Measurements from ENCODE around the gene PFDN1.

The PFDN1 gene

GRCh38 chr5:140250386-140250785 is 52.5 kb downstream of the PFDN1 start:
- DNase-seq (ENCODE audit: low spot score), result no peak
- TF ChIP-seq, protein P1, sequence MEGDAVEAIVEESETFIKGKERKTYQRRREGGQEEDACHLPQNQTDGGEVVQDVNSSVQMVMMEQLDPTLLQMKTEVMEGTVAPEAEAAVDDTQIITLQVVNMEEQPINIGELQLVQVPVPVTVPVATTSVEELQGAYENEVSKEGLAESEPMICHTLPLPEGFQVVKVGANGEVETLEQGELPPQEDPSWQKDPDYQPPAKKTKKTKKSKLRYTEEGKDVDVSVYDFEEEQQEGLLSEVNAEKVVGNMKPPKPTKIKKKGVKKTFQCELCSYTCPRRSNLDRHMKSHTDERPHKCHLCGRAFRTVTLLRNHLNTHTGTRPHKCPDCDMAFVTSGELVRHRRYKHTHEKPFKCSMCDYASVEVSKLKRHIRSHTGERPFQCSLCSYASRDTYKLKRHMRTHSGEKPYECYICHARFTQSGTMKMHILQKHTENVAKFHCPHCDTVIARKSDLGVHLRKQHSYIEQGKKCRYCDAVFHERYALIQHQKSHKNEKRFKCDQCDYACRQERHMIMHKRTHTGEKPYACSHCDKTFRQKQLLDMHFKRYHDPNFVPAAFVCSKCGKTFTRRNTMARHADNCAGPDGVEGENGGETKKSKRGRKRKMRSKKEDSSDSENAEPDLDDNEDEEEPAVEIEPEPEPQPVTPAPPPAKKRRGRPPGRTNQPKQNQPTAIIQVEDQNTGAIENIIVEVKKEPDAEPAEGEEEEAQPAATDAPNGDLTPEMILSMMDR (IDR thresholded peaks at IDR 0.05; ENCODE audit: extremely low read depth, missing control alignments), result no peak

DNA sequence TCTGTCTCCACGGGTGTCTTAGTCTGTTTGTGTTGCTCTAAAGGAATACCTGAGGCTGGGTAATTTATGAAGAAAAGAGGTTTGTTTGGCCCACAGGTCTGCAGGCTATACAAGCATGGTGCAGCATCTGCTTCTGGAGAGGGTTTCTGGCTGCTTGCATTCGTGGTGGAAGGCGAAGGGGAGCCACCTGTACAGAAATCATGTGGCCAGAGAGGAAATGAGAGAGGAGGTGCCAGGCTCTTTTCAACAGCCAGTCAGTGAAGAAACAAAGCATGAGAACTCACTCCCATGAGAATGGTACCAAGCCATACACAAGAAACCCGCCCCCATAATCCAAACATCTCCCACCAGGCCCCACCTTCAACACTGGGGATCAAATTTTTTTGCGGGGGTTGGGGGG is 53.4 kb downstream of the PFDN1 start:
- TF ChIP-seq, protein P1 (IDR thresholded peaks at IDR 0.05; ENCODE audit: extremely low read depth, missing control alignments), result no peak
- DNase-seq (ENCODE audit: low spot score), result no peak

DNA sequence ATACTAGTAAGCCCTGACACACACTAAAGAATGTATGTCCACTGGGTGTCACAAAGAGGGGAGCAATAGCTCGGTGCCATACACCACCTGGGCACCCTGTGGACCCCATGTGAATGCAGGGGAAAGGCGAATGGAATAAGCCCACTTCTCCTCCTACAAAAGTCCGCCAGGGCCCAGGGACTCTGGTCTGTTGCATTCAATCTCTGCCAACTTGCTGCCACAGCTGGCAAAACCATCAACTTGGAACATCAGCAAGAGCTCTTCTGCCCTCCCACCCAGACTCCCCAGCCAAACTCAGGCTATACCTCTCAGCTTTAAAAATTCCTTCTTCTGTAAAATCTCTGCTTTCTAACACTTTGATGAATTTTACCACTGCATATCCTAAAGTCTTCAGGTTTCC is 54.5 kb downstream of the PFDN1 start:
- TF ChIP-seq, protein P1 (IDR thresholded peaks at IDR 0.05; ENCODE audit: extremely low read depth, missing control alignments), result no peak
- DNase-seq (ENCODE audit: low spot score), result no peak

GRCh38 chr5:140246378-140247122 is 56.4 kb downstream of the PFDN1 start:
- no peak for DNase-seq (ENCODE audit: low spot score)
- TF ChIP-seq, protein P1 (IDR thresholded peaks at IDR 0.05; ENCODE audit: extremely low read depth, missing control alignments), result no peak

DNA sequence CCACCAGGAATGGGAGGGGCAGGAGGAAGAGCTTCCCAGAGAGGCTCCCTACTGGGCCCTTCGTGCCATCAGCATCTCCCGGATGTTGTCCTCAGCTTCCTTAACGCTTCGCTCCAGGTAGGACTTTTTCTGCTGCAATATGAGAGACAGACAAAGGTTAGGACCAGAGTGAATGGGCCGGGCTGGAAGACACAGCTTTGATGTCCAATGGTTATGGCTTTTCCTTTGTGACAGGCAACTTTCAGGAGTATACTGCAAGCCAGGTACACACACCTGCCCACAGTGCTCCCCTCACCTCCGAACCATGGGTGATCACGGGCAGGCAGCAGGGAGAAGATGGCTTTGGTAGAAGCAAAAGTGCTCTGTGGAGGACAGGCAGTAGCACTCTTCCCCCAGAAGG is 57.0 kb downstream of the PFDN1 start:
- no peak for DNase-seq (ENCODE audit: low spot score)
- TF ChIP-seq, protein P1 (IDR thresholded peaks at IDR 0.05; ENCODE audit: extremely low read depth, missing control alignments), result no peak

- TF ChIP-seq, protein P1 (IDR thresholded peaks at IDR 0.05; ENCODE audit: extremely low read depth, missing control alignments), result no peak
These were observed 57.6 kb downstream of the PFDN1 start for GRCh38 chr5:140245341-140245740.

GRCh38 chr5:140244525-140245025 is 58.3 kb downstream of the PFDN1 start:
- DNase-seq (ENCODE audit: low spot score), result peak; percentile 76
- TF ChIP-seq, protein P1 (IDR thresholded peaks at IDR 0.05; ENCODE audit: extremely low read depth, missing control alignments), result peak; percentile 88

More at GRCh38 chr5:140245341-140245740, 57.6 kb downstream of the PFDN1 start:
- no peak for DNase-seq (ENCODE audit: low spot score)

Data from GM20000 (cell line).